ENCODE data around the gene HNRNPR.
"Not testable (repeated sequence)": the region's sequence is repeated elsewhere in the genome, so short reads cannot be mapped to it uniquely, and the experiment has no call there.

The HNRNPR gene

DNA sequence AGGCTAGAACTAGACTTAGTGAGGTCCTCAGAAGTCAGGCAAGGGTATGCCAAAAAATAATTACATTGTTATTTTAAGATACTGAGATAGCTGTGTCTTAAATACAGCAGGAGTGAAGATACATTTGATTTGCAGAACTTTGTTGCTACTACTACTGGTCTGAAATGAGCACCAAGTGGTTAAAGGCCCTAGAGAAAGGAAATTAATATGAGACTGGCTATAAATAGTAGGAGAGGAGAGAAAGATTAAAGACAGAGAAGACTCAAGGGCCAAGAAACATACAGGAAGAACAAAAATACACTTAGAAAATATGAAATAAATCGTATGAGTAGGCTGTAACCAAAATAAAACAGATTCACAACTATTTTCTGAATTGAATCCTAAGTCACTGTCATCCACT lies 21.3 kb downstream of the HNRNPR start:
- DNase-seq: no peak

GRCh38 chr1:23310280-23310679 lies 33.8 kb downstream of the HNRNPR start:
- DNase-seq: not testable (repeated sequence)

DNA sequence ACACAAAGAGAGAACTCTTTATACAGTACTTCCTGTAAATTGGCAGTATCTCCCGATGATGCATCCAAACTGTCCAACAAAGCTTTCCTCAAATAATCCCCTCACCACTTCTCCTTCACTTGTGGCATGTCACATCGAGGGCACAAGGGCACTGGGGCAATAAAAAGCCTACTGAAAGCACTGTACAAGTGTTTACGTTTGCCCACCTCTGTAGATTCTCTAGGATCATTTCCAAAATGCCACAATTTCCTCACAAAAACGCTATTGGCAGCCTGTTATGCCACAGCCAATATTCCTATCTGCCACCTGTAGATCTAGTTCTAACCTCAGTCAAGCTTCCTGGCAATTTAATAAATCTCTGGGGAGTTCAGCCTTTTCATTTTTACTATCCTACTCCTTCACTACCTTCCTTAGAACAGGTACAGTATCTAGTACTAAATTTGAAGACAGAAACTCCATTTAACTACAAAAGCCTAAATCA lies 39.9 kb downstream of the HNRNPR start:
- no peak for DNase-seq

DNA sequence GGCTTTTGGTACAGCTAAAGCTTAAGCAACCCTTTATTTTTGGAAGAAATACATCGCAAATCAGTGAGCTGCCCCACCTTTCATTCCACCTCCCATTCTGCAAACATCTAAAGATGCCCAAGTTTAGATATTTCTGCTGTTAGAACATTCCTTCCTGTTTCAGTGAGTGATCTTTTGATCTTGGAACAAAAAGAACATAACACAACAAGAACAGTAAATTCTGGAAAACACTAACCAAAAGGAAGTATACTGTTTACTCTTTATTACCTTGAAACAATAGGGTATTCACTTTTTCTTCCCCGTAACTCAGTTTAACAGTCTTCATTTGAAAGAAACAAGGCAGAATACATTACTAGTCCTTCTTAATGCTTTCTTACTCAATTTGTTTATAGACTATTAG lies 40.6 kb downstream of the HNRNPR start:
- no peak for DNase-seq

- no peak for DNase-seq
Measured at GRCh38 chr1:23296931-23297330, 47.2 kb downstream of the HNRNPR start.

- no peak for DNase-seq
Measured at GRCh38 chr1:23291706-23292105, 52.4 kb downstream of the HNRNPR start.

DNA sequence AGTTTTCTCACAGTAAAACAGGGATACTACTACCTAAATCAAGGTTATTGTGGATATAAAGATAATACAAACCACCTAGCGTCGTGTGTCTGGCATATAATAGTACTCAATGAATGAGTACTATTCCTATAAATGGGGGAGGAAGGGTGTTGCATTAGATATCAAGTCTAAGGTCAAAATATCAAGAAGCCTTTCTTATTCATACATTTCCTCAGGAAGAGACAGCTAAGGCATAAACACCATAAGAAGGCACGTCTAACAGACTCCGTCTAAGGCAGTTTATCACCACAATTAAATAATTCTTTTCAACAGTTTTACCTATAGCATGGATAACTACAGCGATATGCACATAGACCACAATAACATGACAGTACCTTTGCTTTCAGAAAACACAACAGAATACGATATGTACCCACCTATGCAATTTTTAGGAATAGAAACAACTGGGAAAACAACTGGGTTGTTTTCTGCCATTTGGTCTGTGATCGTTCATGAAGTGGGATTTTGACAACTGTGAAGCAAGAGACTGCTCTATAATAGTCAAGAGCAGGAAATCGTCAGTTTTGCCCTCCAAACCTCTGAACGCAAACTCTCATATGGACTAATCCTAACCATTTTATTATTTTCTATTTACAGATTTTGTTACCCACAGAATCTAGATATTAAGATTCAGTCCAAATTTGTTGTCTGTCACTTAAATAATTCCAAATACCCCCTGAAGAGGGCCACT lies 53.1 kb downstream of the HNRNPR start:
- DNase-seq: no peak

- no peak for DNase-seq
Measured at GRCh38 chr1:23288671-23289070, 55.4 kb downstream of the HNRNPR start.

- DNase-seq: no peak
Measured at GRCh38 chr1:23288201-23288600, 55.9 kb downstream of the HNRNPR start.

GRCh38 chr1:23286401-23286800 lies 57.7 kb downstream of the HNRNPR start:
- no peak for DNase-seq

DNA sequence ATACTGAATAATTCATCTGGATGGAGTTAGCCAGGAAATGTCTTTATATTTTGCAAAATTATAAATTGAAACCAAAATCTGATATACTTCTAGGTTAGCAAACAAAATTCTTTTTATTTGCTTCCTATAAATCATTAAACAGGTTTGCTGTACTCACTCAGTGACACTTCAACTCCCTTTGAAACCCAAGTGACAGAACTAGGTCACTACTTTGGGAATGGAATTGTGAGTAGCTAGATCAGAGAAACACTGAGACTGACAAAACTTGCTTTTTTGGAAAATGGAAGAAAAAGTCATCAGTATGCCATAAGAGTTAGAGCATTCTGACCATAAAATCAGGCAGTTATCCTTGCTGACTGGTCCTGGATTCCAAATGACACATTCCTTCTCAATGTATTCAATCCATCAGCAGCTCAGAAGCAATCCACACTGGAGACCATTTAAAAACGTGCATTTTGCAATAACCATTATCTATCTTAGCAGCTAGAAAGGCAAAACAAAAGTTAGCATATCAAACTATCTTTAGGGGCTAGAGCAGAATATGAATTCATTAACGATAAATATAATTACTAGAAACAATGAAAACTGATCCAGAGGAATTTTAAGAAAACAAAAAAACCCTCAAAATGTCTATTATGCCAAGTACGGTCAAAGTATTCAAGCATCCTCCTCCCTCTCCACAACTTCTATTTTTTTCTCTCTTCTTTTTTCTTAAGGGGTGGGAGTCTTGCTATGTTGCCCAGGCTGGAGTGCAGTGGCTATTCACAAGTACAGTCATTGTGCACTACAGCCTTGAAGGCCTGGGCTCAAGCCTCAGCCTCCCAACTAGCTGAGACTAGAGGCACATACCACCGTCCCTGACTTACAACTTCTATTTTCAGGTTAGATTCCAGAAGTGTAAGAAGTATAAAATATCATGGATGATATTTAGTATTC lies 60.1 kb downstream of the HNRNPR start:
- DNase-seq: no peak

DNA sequence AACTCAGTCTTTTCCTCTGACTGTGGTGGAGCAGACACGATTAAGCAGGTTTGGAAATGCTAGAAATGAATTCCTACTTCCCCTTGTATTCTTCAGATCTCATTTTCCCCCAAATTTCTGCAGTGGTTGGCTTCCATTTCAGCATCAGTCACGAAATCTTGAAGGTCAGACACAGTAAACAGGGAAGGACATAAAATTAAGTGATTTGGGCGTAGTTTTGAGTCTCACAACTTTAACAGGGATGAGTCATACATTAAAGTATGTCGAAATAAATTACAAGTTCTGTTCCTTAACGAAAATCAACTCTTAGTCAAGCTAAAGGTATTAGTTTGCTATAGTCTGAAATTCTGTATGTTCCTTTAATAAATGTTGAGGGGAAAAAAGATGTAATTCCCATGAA lies 61.1 kb downstream of the HNRNPR start:
- no peak for DNase-seq

- peak; percentile 19 for DNase-seq
Measured at GRCh38 chr1:23278717-23279116, 65.4 kb downstream of the HNRNPR start.

DNA sequence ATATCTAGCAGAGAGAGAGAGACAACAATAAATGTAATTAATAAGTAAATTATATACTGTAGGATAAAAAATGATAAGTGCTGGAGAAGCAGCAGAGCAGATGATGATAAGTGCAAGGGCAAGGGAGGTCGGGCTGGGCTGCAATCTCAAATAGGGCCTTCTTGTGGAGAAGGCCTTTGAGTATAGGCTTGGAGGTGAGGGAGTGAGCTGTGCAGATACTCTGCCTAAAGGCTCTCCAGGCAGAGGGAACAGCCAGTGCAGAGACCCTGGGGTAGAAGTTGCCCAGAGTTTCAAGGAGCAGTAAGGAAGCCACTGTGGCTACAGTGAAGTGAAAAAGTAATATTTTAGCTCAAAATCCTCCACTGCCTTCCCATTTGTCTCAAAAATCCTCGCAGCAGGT lies 67.6 kb downstream of the HNRNPR start:
- DNase-seq: no peak

DNA sequence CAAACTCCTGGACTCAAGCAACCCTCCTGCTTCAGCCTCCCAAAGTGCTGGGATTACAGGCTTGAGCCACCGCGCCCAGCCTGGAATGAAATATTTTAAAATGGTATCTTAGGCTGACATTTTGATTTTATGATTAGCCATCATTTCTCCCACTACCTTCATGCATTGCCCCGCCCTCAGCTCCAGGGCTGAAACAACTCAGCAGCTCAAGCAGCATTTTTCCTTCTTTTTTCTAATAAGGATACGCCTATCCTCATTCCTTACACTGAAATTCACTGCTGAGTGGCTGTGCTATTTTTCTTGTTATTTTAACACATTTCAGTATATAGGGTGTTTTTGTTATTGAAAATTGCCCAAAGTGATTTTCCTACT lies 70.0 kb downstream of the HNRNPR start:
- no peak for DNase-seq

DNA sequence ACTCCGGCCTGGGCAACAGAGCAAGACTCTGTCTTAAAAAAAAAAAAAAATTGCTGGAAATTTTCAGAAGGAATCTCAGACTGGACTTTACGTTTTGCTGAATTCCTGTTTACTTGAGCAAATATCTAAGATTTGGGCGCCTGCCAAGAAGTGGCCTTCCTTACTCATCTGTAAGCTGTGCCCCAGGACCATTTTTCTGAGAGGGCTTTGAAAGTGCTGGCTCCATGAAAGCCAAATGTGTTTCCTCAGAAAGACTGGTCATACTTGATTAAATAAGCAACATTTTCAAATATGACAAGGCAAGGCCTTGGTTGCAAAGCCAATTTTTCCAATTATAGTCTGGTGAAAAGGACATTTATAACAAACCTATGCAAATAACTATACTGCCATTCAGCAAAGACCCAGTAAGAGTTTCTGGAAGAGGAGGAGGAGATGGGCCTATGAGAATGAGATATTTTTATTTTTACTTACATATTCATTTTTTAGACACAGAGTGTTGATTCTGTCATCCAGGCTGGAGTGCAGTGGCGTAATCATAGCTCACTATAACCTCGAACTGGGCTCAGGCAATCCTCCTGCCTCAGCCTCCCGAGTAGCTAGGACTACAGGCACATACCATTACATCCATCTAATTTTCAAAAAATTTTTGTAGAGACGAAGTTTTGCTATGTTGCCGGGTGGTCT lies 70.5 kb downstream of the HNRNPR start:
- no peak for DNase-seq

DNA sequence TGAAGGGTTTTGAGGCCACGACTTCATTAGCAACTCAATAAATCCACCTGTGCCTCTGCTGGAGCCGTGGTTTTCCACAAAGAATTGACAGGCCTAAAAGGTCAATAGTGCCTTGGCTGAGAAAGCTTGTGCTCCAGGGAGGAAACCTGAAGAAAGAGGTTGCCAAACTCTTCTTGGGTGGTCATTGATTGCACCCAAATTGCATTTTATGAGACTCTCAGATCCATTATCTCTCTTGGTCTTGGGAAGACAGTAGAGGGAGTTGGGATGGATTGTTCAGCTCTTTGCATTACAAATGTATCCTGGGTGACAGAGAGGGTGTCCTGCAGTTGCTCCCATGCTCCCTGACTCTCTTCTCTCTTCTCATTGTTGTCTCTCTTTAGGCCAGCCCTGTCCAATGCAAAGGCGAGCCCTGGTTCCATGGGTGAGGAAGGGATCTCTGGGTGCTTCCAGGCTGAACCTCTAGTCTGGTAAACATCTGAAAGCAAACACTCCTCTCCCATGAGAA lies 80.7 kb downstream of the HNRNPR start:
- DNase-seq: no peak

- not testable (repeated sequence) for DNase-seq
Measured at GRCh38 chr1:23258082-23258481, 86.0 kb downstream of the HNRNPR start.

GRCh38 chr1:23257371-23257770 lies 86.7 kb downstream of the HNRNPR start:
- not testable (repeated sequence) for DNase-seq
